HFF-Myc (cell line): ENCODE measurements around the gene DCTN4.

Experiments used
- DNase-seq: peaks from one replicate; pipeline ENCODE4 v3.0.0-alpha.2; 2011; ENCODE audit warnings: low read depth; ENCODE audit errors: extremely low read depth
- H3K4me3 ChIP-seq: replicated peaks from 2 replicates; pipeline ENCODE4 v1.5.1; 2011; ENCODE audit warnings: low read depth, mild to moderate bottlenecking, control low read depth, low read length
- TF ChIP-seq, protein P1 (sequence below): IDR thresholded peaks from 2 replicates; pipeline ENCODE4 v1.5.1; 2012; ENCODE audit warnings: mild to moderate bottlenecking, low read depth, low read length, control low read depth; ENCODE audit errors: missing control alignments

The DCTN4 gene

DNA sequence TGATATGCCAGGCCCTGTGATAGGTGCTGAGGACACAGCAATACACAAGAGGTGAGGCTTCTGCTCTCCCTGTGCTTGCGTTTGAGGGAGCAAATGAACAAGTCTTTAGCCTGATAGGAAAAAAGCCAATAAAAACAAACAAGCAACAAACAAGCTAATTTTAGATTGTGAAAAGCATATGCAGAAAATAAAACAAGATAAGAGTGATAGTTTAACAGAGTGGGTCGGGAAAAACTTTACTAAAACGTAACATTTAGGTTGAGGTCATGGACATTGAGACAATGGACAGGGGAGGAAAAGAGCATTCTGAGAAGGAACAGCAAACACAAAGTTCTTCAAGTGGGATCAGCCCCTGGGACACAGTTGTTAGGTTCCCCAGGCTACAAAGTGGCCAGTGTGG is 24.0 kb upstream of the DCTN4 start:
- no peak for DNase-seq
- peak overlapping the region; percentile 87 for H3K4me3 ChIP-seq
- TF ChIP-seq, protein P1, sequence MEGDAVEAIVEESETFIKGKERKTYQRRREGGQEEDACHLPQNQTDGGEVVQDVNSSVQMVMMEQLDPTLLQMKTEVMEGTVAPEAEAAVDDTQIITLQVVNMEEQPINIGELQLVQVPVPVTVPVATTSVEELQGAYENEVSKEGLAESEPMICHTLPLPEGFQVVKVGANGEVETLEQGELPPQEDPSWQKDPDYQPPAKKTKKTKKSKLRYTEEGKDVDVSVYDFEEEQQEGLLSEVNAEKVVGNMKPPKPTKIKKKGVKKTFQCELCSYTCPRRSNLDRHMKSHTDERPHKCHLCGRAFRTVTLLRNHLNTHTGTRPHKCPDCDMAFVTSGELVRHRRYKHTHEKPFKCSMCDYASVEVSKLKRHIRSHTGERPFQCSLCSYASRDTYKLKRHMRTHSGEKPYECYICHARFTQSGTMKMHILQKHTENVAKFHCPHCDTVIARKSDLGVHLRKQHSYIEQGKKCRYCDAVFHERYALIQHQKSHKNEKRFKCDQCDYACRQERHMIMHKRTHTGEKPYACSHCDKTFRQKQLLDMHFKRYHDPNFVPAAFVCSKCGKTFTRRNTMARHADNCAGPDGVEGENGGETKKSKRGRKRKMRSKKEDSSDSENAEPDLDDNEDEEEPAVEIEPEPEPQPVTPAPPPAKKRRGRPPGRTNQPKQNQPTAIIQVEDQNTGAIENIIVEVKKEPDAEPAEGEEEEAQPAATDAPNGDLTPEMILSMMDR, result no peak

DNA sequence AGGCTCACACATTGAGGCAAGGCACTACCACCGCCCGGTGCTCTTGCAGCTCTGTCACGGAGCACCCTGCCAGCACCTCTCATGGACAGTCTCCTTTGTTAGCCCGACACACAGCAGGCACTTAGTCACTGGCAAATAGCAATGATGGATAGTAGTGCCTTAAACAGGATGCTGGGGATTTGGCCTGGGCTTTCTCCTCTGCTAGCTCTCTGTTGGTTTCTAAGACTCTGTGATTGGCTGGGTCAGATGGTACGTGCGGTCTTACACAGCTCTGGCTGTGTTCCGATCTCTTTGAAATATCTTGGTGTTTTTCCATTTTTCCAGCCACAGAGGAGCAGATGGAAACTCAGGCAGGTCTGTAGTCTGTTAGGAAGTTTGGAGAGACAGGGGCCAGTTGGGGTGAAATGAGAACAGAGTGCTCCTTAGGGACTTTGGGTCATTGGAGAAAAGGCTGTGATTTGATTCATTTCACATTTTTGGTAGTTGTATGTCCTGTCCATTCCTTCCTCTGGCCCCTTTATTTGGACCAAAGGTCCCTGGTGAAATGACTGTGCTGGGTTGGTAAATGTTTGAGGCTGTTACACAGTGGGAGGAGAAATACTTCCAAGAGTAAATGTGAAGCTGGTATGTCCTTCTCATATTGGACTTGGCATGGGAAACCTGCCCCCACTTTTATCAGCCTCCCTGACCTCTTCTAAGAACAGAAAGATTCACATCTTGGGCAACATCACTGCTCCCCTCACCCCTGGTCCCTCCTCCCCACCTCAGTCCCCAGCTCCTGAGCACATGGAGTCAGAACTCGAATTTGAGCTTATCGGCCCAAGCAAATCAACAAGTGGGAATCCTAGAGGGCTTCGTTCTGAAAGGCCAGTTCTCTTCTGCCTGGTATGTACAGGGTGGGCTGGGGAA is 23.1 kb upstream of the DCTN4 start:
- TF ChIP-seq, protein P1, result no peak
- H3K4me3 ChIP-seq, result peak overlapping the region; percentile 87
- peak; percentile 94 for DNase-seq

DNA sequence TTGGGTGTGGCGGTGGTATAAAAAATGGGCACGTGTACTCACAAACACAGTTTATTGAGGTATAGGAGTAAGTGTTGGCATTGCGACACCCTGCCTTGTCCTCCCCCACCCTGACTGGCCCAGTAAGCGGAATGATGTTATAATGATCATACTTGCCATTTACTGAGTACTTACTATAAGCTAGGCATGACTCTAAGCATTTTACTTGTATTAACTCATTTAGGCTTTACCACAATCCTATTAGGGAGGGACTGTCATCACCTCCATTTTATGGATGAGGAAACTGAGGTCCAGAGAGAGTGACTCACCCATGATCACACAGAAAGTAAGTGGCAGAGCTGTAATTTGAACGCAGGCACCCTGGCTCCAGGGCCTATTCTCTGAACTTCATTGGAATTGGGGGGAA is 22.0 kb upstream of the DCTN4 start:
- DNase-seq, result no peak
- TF ChIP-seq, protein P1, result no peak
- H3K4me3 ChIP-seq, result peak overlapping the region; percentile 87

DNA sequence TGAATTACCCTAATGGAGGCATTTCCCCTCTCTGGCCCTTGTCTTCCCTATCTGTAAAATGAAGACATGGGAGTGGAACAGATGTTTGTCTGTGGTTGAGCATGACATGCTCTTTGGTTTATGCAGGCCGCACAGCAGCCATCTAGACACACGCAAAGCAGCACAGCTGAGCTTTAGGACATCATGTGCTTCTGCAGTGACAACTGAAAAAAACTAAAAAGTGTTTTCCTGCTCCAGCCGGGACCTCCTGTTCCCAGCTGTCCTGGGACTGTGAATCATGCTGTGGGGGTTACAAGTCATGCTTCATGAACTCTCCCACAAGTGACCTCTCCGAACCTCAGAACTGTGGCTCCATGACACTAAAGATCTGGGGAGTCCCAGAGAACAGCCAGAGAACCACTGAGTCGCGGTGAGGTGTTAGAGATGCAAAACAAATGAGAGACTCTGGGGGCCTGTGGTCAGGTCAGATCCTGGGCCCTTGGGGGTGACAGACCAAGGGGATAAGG is 21.4 kb upstream of the DCTN4 start:
- TF ChIP-seq, protein P1, result no peak
- no peak for DNase-seq
- H3K4me3 ChIP-seq, result peak overlapping the region; percentile 87

DNA sequence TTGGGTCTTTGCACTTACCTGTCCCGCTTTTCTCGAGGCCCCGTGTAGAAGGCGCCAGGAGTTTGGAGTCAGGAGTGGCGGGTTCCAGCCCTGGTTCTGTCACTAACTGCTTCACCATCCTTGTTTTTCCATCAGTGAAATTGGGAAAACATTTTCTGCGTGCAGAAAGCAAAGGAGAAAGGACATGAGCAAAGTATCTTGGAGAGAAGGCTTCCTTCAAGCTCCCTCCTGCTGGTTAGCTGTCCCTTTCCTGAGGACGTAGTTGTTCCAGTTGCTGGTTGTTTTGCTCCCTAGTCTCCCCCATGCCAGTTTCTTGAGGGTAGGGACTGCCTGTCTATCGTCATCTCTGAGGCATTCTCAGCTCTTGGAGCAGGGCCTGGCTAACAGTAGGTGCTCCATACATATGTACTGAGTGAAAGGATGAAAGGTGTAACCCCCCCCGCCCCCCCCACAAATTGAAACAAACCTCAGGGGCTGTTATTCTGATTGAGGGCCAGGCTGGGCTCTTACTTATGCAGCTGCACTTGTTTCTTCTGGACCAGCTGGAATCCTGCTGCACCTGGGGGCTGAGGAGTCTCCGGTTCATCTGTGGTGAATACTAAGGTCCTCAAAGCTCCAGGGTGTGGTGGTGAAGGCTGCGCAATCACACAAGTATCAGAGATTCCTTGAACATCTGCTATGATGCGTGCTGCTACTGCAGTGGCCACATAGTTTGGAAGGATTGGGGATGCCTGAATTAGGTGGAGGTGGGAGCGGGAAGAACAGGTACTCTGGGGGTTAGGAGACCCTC is 20.8 kb upstream of the DCTN4 start:
- no peak for DNase-seq
- TF ChIP-seq, protein P1, result no peak
- peak overlapping the region; percentile 87 for H3K4me3 ChIP-seq

DNA sequence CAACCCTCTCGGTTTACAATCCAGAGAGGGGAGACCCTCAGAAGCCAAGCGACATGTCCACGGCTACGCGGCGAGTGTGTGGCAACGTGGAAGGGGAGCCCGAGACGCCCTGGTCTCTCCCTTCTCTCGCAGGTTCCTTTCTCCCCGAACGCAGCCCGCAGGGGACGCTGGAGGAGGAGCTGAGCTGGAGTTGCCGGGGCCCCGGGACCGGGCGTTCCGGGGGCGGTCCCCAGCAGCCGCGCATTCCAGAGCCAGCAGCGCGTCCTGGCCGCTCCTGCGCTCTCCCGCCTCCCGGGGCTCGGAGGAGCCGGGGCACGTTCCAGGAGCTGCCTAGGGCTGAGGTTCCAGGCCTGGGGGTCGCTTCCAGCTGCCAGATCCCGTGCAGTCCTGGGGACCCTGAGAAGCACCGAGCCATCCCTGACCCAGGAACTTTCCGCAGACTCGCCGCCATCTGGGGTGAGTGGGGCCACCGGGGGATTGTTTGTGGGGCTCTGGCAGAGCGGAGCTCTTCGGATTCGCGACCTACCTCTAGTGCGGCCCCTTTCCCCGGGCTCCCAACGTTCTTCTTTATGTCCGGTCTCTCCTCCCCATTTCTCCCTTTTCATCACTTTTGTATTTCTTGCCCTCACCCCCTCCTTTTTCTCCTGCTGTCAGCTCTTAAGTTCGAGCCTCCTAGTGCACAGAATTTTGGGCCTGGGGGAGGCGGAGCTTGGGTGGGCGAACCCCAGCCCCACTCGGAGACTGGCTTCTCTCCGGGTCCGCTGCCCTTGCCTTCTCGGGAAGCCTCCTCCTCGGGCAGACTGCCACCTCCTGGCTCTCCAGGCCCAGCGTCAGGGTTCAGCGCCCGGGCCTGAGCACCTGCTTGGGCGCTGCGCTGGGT is 19.9 kb upstream of the DCTN4 start, which contains the start of gene SMIM3:
Gene SMIM3, plus strand, starts transcription at position 241 of the 880 bp plus-strand sequence. CDS start 16,684 bp downstream, outside the sequence.
- DNase-seq, result no peak
- TF ChIP-seq, protein P1, result peak; percentile 36
- H3K4me3 ChIP-seq, result peak within 1 kb of the TSS; percentile 87
